MG63 (cell line): ENCODE results near the gene PDK4. TPM values are rescaled to one million over a fixed set of nuclear protein-coding genes. Genes with fewer than 3 reads are reported as not detected.
A peak's percentile ranks its signal among the peaks of the same experiment; 100 is the strongest.
"Not testable (repeated sequence)": the region's sequence is repeated elsewhere in the genome, so short reads cannot be mapped to it uniquely, and the experiment has no call there.

Experiments
- DNase-seq: peaks from one replicate; pipeline ENCODE4 v3.0.0-alpha.2; 2020
- H3K27me3 ChIP-seq: fragments of 250-450 bp; sonication (Bioruptor Pico); 2 replicates; pipeline ENCODE4 v1.5.1; 2020; ENCODE audit warnings: mild to moderate bottlenecking, moderate library complexity
- H3K36me3 ChIP-seq: fragments of 250-450 bp; sonication (Bioruptor Pico); 2 replicates; pipeline ENCODE4 v1.5.1; 2020; ENCODE audit warnings: mild to moderate bottlenecking, moderate library complexity
- H3K4me3 ChIP-seq: fragments of 250-450 bp; sonication (Bioruptor Pico); 2 replicates; pipeline ENCODE4 v1.5.1; 2020; ENCODE audit warnings: mild to moderate bottlenecking, moderate library complexity
- H3K9me3 ChIP-seq: fragments of 250-450 bp; sonication (Bioruptor Pico); 2 replicates; pipeline ENCODE4 v1.5.1; 2020; ENCODE audit warnings: mild to moderate bottlenecking, moderate library complexity
- total RNA-seq: library from RNA; depleted of rRNA; stranded (reverse); fragments of >200 nt; shearing (Covaris generic); gene quantifications from 2 replicates; pipeline ENCODE4 v1.2.3, GENCODE V29; 2014; ENCODE audit warnings: low replicate concordance

PDK4 gene
- total RNA-seq, 1 experiment from 2014 or later, result 0.33 TPM

DNA sequence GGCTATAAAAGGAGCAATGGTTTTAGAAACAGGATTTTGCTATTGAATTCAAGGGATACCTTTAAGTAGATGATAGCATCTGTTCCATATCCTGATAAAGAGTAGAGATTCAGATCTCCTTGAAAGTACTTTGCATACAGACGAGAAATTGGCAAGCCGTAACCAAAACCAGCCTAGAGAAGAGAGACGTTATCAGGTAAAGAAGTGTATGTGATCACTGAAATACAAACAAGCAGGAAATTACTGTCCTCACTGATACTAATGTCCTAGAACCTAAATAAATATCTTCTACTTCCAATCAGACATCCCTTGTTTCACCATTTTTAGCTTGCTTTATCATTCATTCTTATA lies 9.4 kb downstream of the PDK4 start:
- H3K9me3 ChIP-seq, result no peaks in the 10 kb centered on the region
- DNase-seq, result no peak
- H3K36me3 ChIP-seq, result no peaks in the 10 kb centered on the region
- no peaks in the 10 kb centered on the region for H3K27me3 ChIP-seq
- no peak overlapping the region for H3K4me3 ChIP-seq

DNA sequence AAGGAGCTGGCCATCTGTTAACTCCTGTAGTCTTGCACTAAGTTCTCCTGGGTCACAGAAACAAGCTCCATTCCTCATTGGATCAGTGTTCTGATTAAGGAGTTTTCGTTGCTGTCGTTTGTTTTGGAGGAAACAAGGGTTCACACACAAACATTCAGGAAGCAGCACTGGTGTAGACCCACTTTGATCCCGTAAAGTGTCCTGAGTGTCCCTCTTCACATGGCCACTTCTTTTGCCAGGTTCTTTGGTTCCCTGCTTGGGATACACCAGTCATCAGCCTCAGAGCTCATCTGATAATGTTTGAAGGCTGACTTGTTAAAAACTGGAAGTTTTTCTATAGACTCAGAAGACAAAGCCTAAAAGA lies 10.9 kb downstream of the PDK4 start:
- no peaks in the 10 kb centered on the region for H3K9me3 ChIP-seq
- no peak overlapping the region for H3K4me3 ChIP-seq
- H3K27me3 ChIP-seq, result no peaks in the 10 kb centered on the region
- H3K36me3 ChIP-seq, result no peaks in the 10 kb centered on the region
- DNase-seq, result no peak

DNA sequence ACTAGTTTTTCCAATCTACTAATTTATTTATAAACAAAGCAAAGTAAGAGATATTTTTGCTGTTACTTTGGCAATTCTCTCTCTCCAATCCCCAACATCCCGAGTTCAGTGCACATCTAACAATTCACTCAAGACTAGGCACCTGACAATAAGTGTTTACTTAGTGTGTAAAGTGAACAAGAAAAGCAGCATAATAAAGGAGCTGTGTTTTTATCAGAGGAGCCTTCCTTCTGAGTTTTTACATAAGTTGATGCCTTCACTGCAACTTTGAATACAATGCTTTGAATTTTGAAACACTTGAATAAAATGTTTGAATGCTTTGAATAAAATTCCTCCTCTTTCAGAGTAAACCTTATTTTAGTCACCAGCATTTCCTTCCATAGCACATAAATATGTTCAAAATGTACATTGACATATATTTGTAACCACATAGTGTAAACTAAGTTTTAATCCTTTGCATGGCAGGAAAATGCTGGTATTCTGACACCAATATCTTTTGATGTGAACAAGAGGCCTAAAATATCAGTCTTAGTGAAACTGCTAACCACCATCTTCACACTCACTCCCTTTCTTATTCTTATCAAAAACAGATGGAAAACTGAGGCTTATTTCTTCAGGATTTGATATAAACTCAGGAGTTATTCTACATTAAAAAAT lies 11.4 kb downstream of the PDK4 start:
- DNase-seq, result no peak
- Histone ChIP-seq H3K27me3 (no peaks in the 10 kb centered on the region), H3K4me3 (no peak overlapping the region), H3K9me3 (no peaks in the 10 kb centered on the region), H3K36me3 (no peaks in the 10 kb centered on the region)

DNA sequence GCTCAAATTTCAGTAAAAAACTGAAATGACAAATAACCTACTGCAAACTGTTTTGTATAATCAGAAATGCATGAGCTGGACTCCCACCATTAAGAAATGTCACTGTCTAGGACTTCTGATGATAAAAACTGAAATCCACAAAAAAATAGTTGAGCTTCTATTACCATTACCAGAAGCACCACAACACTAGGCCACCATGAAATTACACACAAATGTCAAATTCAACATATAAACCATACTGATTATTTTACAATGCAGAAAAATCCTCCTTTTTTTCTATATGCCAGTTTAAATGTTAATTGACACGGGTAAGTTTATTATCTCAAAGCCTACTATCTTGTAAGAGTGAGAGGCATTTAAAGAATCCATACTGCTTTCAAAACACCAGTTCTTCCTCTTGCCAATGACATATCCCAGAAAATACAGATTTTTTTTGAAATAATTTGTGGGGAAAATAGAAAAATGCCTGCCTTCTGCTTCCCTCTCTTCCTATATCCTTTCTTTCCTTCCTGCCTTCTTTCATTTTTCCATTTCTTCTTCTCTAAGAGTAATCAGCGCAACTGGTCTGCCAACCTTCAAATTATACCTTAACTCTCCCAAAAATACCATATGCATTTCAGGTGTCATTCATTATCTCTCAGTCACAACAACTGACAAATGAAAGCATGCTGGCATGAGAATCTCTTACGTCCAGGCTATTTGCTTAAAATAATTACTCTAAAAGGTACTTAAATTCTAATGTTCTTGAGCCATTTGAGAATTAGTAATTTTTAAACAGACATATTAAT lies 12.3 kb downstream of the PDK4 start:
- Histone ChIP-seq H3K36me3 (no peaks in the 10 kb centered on the region), H3K4me3 (no peak overlapping the region), H3K27me3 (no peaks in the 10 kb centered on the region), H3K9me3 (no peaks in the 10 kb centered on the region)
- DNase-seq, result no peak

DNA sequence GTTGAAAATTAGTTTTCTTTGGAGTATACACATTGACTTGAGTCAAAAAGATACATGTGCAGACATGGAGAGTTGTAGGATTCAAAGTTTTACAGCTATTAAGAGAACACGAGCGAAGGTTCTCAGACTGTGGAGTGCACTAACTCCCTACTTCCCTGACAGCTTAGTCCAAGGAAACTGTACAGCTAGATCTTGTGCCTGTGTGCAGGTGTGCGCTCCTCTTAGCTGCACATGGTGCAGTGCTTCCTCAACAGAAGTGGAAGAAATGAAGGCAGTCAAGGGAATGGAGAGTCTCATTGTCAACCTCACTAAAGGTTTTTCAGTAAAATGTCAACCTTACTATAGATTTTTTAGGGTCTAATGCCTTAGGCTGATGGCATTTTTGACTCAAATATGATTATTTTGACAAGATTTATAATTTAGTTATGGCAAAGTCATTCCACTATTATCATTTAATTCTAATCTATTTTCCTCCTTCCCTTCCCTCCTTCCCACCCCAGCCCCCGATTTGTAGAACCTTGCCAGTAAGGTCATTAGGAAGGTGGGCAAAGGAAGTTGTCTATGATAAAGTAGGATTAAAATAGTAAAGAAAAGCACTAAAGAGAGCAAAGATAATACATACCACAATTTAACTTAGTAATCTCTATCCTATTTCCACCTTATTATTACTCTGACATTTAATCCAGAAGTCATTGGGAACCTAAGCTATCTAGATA lies 13.6 kb downstream of the PDK4 start:
- no peaks in the 10 kb centered on the region for H3K36me3 ChIP-seq
- no peaks in the 10 kb centered on the region for H3K27me3 ChIP-seq
- no peak for DNase-seq
- no peaks in the 10 kb centered on the region for H3K9me3 ChIP-seq
- H3K4me3 ChIP-seq, result no peak overlapping the region

DNA sequence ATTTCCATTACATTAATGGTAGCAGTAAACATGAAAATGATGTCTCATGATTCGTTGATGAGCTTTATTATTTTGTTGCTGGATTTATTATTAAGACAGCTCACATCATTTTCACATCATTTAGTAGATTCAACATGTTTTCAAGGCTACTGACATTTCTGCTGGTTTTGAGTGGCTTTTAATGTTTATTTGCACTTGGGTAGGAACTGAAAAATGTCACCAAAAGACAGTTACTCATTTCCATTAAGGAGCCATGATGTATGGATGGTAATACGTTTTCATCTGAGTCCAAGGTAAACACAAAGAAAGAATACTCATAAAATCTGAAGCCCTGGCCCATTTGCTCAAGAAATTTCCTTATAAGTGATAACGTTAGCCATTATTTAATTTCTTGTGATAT lies 14.8 kb downstream of the PDK4 start:
- DNase-seq, result no peak
- Histone ChIP-seq H3K27me3 (no peaks in the 10 kb centered on the region), H3K4me3 (no peak overlapping the region), H3K36me3 (no peaks in the 10 kb centered on the region), H3K9me3 (no peaks in the 10 kb centered on the region)

DNA sequence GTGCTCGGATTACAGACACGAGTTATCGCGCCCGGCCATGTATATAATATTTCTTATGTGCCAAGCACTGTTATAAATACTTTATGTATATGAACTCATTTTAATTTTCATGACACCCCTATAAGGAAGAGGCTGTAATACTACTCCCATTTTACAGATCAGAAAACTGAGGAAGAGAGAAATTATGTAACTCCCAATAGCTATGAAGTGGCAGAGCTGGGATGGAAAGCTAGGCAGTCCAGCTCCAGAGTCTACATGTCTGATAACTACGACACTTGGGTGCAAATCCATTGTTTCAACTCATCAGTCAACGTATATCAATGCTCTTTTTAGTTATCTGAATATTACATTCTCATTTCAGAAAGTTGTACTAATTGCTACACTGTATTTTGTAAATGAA lies 17.0 kb downstream of the PDK4 start:
- no peak for DNase-seq
- Histone ChIP-seq H3K4me3 (no peak overlapping the region), H3K36me3 (no peaks in the 10 kb centered on the region), H3K27me3 (no peaks in the 10 kb centered on the region), H3K9me3 (no peaks in the 10 kb centered on the region)

DNA sequence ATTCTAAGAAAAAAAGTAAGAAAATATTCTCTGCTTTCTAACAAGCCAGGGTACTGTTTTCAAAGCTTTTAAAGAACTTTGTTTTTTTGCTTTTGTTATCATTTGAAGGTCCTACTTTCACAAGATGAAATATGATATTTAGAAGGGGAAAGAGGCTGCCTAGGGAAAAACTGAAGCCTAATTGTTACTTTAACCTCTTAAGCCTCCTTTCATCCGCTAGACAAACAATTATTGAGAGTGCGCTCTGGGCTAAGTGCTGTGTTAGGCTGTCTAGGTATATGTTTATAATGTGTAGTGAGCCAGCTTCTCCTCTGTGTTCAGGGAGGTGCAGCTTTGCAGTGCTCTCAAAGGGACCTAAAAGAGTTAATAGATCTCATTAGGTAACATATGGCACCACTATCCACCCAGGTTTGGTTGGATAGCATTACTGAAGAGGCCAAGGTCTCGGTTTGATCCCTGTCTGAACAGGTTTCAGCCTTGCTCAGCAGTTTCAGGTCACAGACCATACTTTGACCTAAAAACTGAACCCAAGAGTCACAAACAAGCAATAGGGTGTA lies 17.9 kb downstream of the PDK4 start:
- Histone ChIP-seq H3K4me3 (no peak overlapping the region), H3K9me3 (no peaks in the 10 kb centered on the region), H3K27me3 (no peaks in the 10 kb centered on the region), H3K36me3 (no peaks in the 10 kb centered on the region)
- no peak for DNase-seq

DNA sequence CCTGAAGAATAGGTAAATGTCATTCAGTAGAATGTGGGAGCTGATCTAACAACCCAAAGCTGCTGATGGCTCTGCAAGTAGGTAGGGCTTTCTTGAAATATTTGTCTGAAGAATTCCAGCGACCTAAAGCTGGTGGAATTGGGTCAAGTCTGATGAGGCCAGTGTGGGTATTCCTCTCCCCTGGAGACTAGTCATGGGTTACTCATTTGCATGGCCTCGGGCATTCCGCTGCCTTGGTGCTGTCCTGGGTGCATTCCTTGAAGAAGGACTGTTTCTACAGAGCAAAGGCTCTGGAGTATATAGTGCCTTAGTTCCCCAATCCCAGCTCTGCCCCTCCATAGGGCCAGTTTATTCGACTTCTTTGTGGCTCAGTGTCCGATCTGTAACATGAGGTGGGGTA lies 19.2 kb downstream of the PDK4 start:
- Histone ChIP-seq H3K36me3 (no peaks in the 10 kb centered on the region), H3K4me3 (no peak overlapping the region), H3K9me3 (no peaks in the 10 kb centered on the region), H3K27me3 (no peaks in the 10 kb centered on the region)
- peak; percentile 9 for DNase-seq

DNA sequence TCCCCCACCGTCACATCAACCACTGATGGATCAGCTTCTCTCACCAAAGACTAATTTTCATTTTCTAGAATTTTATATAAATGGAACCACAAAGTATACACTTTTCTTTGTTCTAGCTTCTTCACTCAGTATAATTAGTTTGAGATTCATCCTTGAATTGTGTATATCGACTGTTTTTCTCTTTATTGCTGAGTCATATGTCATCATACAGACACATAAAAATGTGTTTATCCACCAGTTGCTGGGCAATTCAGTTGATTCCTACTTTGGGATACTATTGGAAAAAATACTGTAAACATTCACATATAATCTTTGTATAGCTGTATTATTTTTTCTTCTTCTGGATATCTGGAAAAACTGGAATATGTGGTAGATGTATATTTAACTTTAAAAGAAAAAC lies 26.6 kb downstream of the PDK4 start:
- Histone ChIP-seq H3K9me3 (no peaks in the 10 kb centered on the region), H3K4me3 (no peak overlapping the region), H3K36me3 (no peaks in the 10 kb centered on the region), H3K27me3 (no peaks in the 10 kb centered on the region)
- no peak for DNase-seq

DNA sequence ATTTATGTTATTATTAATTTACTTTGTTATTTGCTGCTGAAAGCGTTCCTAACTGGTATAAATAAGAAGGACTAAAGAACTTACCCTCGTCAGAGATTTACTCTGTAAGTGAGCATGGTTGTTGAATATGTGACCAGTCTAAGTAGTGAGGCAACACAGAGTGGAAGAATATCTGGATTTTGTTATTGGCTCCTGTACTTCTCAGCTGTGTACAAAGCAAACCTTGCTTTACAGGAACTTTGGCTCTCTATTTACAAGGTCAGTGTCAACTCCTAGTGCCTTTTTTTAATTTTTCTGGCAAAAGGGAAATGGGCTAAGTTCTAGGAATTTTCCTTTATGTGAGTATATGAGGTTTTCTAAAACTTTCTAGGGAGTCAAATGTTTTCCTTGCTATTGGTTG lies 35.6 kb downstream of the PDK4 start:
- Histone ChIP-seq H3K4me3 (no peak overlapping the region), H3K36me3 (no peaks in the 10 kb centered on the region), H3K9me3 (no peaks in the 10 kb centered on the region), H3K27me3 (no peaks in the 10 kb centered on the region)
- no peak for DNase-seq

DNA sequence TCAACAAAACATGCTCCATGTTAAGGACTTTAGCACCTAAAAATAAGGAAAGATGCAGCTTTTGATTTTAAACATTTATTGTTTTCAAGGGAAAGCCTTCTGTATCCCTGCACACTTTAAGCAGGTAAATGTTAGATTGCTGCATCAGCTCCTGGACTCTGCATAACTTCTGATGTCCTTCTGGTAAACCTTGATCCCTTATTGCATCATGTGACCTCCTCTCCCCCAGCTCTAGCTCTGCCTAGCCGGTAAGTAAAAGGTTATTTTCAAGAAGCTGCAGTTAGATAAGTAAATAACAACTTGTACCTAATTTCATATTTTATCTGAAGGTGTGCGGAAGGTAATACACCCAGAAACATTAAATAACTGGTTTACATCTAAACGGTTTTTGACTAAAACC lies 37.5 kb downstream of the PDK4 start:
- no peaks in the 10 kb centered on the region for H3K36me3 ChIP-seq
- no peaks in the 10 kb centered on the region for H3K9me3 ChIP-seq
- DNase-seq, result no peak
- no peaks in the 10 kb centered on the region for H3K27me3 ChIP-seq
- no peak overlapping the region for H3K4me3 ChIP-seq

DNA sequence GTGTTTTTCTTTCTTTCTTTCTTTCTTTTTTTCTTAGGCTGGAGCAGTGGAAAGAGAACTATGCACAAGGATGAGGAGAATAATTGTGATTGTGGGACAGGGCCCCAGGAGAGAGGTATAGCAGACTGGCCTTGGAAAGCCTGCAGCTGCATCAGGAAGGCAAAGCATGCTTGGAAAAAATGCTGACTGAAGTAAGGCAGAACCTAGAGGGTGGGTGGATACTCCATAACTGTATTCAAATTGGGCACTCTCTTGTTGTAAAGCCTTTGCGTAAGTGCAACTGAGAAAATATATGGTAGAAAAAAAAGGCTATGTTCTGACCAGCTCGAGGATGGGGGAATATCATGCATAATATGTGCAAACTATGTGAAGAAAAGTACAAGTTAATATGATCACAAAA lies 39.5 kb downstream of the PDK4 start:
- H3K4me3 ChIP-seq, result no peak overlapping the region
- no peak for DNase-seq
- no peaks in the 10 kb centered on the region for H3K36me3 ChIP-seq
- H3K27me3 ChIP-seq, result no peaks in the 10 kb centered on the region
- H3K9me3 ChIP-seq, result no peaks in the 10 kb centered on the region

DNA sequence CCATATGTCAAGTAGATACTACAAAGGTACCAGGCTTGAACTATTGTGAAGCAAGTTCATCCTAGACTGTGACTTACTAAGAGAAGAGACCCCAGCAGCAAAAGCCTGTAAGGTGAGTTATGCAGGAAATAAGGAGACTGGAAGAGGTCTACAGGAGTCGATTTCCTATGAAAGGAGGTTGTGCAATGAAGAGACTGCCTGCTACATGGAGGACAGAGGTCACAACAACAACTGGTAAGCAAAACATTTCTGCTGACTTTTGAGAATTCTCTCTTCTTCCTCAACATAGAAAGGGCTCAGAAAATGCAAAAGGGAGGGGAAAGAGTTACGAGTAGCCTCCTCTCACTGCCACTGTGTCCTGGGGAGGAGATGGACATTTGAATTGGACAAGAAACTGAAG lies 42.4 kb downstream of the PDK4 start:
- Histone ChIP-seq H3K9me3 (no peaks in the 10 kb centered on the region), H3K4me3 (no peak overlapping the region), H3K27me3 (no peaks in the 10 kb centered on the region), H3K36me3 (no peaks in the 10 kb centered on the region)
- no peak for DNase-seq

DNA sequence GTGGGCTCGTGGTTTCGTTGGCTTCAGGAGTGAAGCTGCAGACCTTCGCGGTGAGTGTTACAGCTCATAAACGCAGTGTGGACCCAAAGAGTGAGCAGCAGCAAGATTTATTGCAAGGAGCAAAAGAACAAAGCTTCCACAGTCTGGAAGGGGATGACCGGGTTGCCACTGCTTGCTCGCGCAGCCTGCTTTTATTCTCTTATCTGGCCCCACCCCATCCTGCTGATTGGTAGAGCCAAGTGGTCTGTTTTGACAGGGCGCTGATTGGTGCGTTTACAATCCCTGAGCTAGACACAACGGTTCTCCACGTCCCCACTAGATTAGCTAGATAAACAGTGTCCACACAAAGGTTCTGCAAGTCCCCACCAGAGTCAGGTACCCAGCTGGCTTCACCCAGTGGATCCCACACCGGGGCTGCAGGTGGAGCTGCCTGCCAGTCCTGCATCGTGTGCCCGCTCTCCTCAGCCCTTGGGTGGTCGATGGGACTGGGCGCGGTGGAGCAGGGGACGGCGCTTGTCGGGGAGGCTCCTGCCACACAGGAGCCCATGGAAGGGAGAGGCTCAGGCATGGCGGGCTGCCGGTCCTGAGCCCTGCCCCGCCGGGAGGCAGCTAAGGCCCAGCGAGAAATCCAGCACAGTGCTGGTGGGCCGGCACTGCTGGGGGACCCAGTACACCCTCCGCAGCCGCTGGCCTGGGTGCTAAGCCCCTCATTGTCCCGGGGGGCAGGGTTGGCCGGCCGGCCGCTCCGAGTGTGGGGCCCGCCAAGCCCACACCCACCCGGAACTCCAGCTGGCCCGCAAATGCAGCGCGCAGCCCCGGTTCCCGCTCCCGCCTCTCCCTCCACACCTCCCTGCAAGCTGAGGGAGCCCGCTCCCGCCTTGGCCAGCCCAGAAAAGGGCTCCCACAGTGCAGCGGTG lies 44.0 kb downstream of the PDK4 start:
- H3K9me3 ChIP-seq, DNase-seq, H3K36me3 ChIP-seq, H3K4me3 ChIP-seq, H3K27me3 ChIP-seq: not testable (repeated sequence)

DNA sequence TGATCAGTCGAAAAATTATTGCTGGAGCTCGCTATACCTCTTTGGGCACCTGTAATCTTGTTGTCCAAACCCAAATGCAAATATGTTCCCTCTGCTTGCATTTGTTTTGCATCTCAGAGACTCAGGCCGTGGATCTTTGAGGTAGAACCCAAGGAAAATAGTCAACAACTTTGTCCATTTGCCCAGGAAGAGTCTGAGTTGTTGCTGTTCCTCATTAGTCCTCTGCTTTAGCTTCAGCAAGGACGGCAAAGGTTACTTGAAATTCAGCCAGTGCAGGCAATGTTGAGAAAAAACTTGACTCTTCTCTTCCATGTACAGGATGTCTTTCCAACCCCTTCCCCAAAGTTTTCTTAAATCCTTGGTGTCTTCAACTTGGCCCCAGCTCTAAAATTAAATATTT lies 45.8 kb downstream of the PDK4 start:
- no peak for DNase-seq
- Histone ChIP-seq H3K36me3 (no peaks in the 10 kb centered on the region), H3K9me3 (no peaks in the 10 kb centered on the region), H3K27me3 (no peaks in the 10 kb centered on the region), H3K4me3 (no peak overlapping the region)
